OCI-LY7 (cell line): ENCODE data around the gene GDAP2. TPM values are rescaled to one million over a fixed set of nuclear protein-coding genes. Genes with fewer than 3 reads are reported as not detected.

ENCODE experiments used
- BruUV-seq: library from RNA; stranded (reverse); fragments of 400-500 nt; replicated peaks from 2 replicates; lab custom pipeline; 2021; lab: Mats Ljungman, UMichigan
- CTCF ChIA-PET: fragments of 300-600 bp; sonication (Branson Sonifier 250); formaldehyde crosslinking; loops from one replicate; lab custom pipeline; 2022; ENCODE audit warnings: antibody characterized with exemption; ENCODE audit not compliant: unreplicated experiment; lab: Charles Lee
- POLR2A ChIA-PET: fragments of 300-600 bp; sonication (Branson Sonifier 250); formaldehyde crosslinking; loops from one replicate; lab custom pipeline; 2022; ENCODE audit warnings: antibody characterized with exemption; lab: Charles Lee
- DNase-seq: peaks from one replicate; pipeline ENCODE4 v3.0.0-alpha.2; 2015; ENCODE audit warnings: low spot score
- H2AFZ ChIP-seq: fragments of 200-600 bp; sonication (generic), shearing (Covaris generic); 2 replicates; pipeline ENCODE4 v1.6.1; 2014; ENCODE audit warnings: mild to moderate bottlenecking, antibody characterized with exemption, low read length, moderate library complexity
- H3K27ac ChIP-seq: fragments of 200-600 bp; sonication (generic); 2 replicates; pipeline ENCODE4 v1.5.1; 2014; ENCODE audit warnings: mixed run types, low read depth, mild to moderate bottlenecking, moderate library complexity, low read length, inconsistent platforms; ENCODE audit not compliant: poor library complexity, severe bottlenecking
- H3K36me3 ChIP-seq: fragments of 200-600 bp; sonication (generic); 2 replicates; pipeline ENCODE4 v1.6.1; 2014; ENCODE audit warnings: mild to moderate bottlenecking, antibody characterized with exemption, low read length, moderate library complexity, mixed read lengths; ENCODE audit not compliant: insufficient read depth
- H3K4me1 ChIP-seq: fragments of 200-600 bp; sonication (generic); 2 replicates; pipeline ENCODE4 v1.5.1; 2014; ENCODE audit warnings: mild to moderate bottlenecking, low read length; ENCODE audit not compliant: insufficient read depth, poor library complexity, severe bottlenecking
- H3K4me2 ChIP-seq: fragments of 200-600 bp; sonication (generic); 2 replicates; pipeline ENCODE4 v1.6.1; 2014; ENCODE audit warnings: mild to moderate bottlenecking, low read length
- H3K4me3 ChIP-seq: fragments of 200-600 bp; sonication (generic); 2 replicates; pipeline ENCODE4 v1.5.1; 2014; ENCODE audit warnings: mild to moderate bottlenecking, low read depth, low read length; ENCODE audit not compliant: poor library complexity, severe bottlenecking
- H3K79me2 ChIP-seq: fragments of 200-600 bp; sonication (generic); 2 replicates; pipeline ENCODE4 v1.6.1; 2016; ENCODE audit warnings: low read depth, mild to moderate bottlenecking, low read length, moderate library complexity, mixed read lengths; ENCODE audit not compliant: insufficient read depth
- H3K9me2 ChIP-seq: fragments of 200-600 bp; sonication (generic); 2 replicates; pipeline ENCODE4 v1.6.1; 2016; ENCODE audit warnings: mild to moderate bottlenecking, low read length, mixed read lengths; ENCODE audit not compliant: insufficient read depth
- H3K9me3 ChIP-seq: fragments of 200-600 bp; sonication (generic); 2 replicates; pipeline ENCODE4 v1.6.1; 2014; ENCODE audit warnings: mild to moderate bottlenecking, mixed run types, low read length, mixed read lengths
- H4K20me1 ChIP-seq: fragments of 200-600 bp; sonication (generic); 2 replicates; pipeline ENCODE4 v1.6.1; 2014; ENCODE audit warnings: mild to moderate bottlenecking, antibody characterized with exemption, low read length, moderate library complexity, mixed read lengths; ENCODE audit not compliant: insufficient read depth
- CTCF ChIP-seq: fragments of 200-600 bp; sonication (generic); conservative IDR thresholded peaks from 2 replicates; pipeline ENCODE4 v1.5.1; 2014; ENCODE audit warnings: mild to moderate bottlenecking, antibody characterized with exemption, low read length, moderate library complexity, mixed read lengths
- EZH2phosphoT487 ChIP-seq: fragments of 200-600 bp; sonication (generic); IDR thresholded peaks from 2 replicates; pipeline ENCODE4 v1.6.1; 2018; ENCODE audit warnings: low read depth, borderline replicate concordance, mild to moderate bottlenecking, mixed run types, antibody characterized with exemption, low read length, moderate library complexity, mixed read lengths
- intact Hi-C: fragments of 100-400 bp; cut with micrococcal nuclease; formaldehyde crosslinking; loops from one replicate; pipeline ENCODE4 v1.10.0; 2022; ENCODE audit not compliant: unreplicated experiment
- total RNA-seq, 2 experiments: library from RNA; depleted of rRNA in 1 of 2; stranded (reverse); fragments of >200 nt in 1 of 2; shearing (Covaris generic) in 1 of 2; gene quantifications; 2 replicates each; pipeline ENCODE4 v1.2.3, GENCODE V29; 2014 to 2022

Gene GDAP2
- total RNA-seq, 2 experiments from 2014 or later = 13.9 to 26.8 TPM

GRCh38 chr1:117832453-117832852 is 97.0 kb downstream of the GDAP2 start:
- ChIA-PET POLR2A (interaction anchor here (0.5 kb wide), 1 partner anchor 263 kb away, joined by 3 read pairs; no protein-coding TSS in a partner anchor), CTCF (no interaction called here)
- Histone ChIP-seq H3K9me2 (no peaks in the 10 kb centered on the region), H2AFZ (no peak overlapping the region), H3K9me3 (no peaks in the 10 kb centered on the region), H3K4me2 (no peak overlapping the region), H3K4me3 (no peak overlapping the region), H3K36me3 (no peaks in the 10 kb centered on the region), H3K4me1 (no peaks in the 10 kb centered on the region), H3K27ac (no peak overlapping the region), H4K20me1 (no peaks in the 10 kb centered on the region), H3K79me2 (no peaks in the 10 kb centered on the region)
- intact Hi-C loops = no loop called here
- TF ChIP-seq CTCF (no peak), EZH2phosphoT487 (no peak)
- no peak for DNase-seq
- no TSS peak for BruUV-seq

- H2AFZ ChIP-seq = no peak overlapping the region
- H3K4me3 ChIP-seq = no peak overlapping the region
- no peak for TF ChIP-seq CTCF
- no TSS peak for BruUV-seq
- ChIA-PET POLR2A (no interaction called here), CTCF (no interaction called here)
- no peaks in the 10 kb centered on the region for H3K9me3 ChIP-seq
- no peaks in the 10 kb centered on the region for H3K4me1 ChIP-seq
- no peaks in the 10 kb centered on the region for H3K36me3 ChIP-seq
- intact Hi-C loops = no loop called here
- H3K79me2 ChIP-seq = no peaks in the 10 kb centered on the region
- no peaks in the 10 kb centered on the region for H4K20me1 ChIP-seq
- H3K9me2 ChIP-seq = no peaks in the 10 kb centered on the region
- H3K4me2 ChIP-seq = no peak overlapping the region
- no peak for DNase-seq
- H3K27ac ChIP-seq = no peak overlapping the region
Observed at GRCh38 chr1:117830222-117830621, 99.2 kb downstream of the GDAP2 start.

- intact Hi-C loops = no loop called here
- no peak for DNase-seq
- H3K27ac ChIP-seq = no peak overlapping the region
- H3K4me2 ChIP-seq = no peak overlapping the region
- no peaks in the 10 kb centered on the region for H4K20me1 ChIP-seq
- no peak overlapping the region for H2AFZ ChIP-seq
- TF ChIP-seq EZH2phosphoT487 (no peak), CTCF (no peak)
- H3K79me2 ChIP-seq = no peaks in the 10 kb centered on the region
- H3K9me2 ChIP-seq = no peaks in the 10 kb centered on the region
- BruUV-seq = no TSS peak
- no peaks in the 10 kb centered on the region for H3K4me1 ChIP-seq
- ChIA-PET POLR2A (no interaction called here), CTCF (no interaction called here)
- H3K9me3 ChIP-seq = no peaks in the 10 kb centered on the region
- H3K36me3 ChIP-seq = no peaks in the 10 kb centered on the region
- no peak overlapping the region for H3K4me3 ChIP-seq
Observed at GRCh38 chr1:117828201-117828600, 101.2 kb downstream of the GDAP2 start.
